SU-DHL-6 (cell line): ENCODE measurements around the gene SLC6A17.

Experiments used
- H2AFZ ChIP-seq: fragments of 200-600 bp; sonication (generic); 2 replicates; pipeline ENCODE4 v1.6.1; 2014; ENCODE audit warnings: low read depth, mild to moderate bottlenecking, moderate library complexity, mixed read lengths, antibody characterized with exemption, low read length; ENCODE audit not compliant: severe bottlenecking
- H3F3A ChIP-seq: fragments of 200-600 bp; shearing (Covaris generic); 2 replicates; pipeline ENCODE4 v1.6.0; 2016; ENCODE audit warnings: antibody characterized with exemption, mild to moderate bottlenecking; ENCODE audit not compliant: insufficient read depth
- H3K27ac ChIP-seq: fragments of 200-600 bp; sonication (generic); 2 replicates; pipeline ENCODE4 v1.5.1; 2016; ENCODE audit warnings: low read depth, mild to moderate bottlenecking, low read length, moderate library complexity, mixed read lengths
- H3K27me3 ChIP-seq: fragments of 200-600 bp; sonication (generic), shearing (Covaris generic); 2 replicates; pipeline ENCODE4 v1.6.0; 2014; ENCODE audit warnings: mild to moderate bottlenecking, low read length
- H3K36me3 ChIP-seq: fragments of 200-600 bp; sonication (generic); 2 replicates; pipeline ENCODE4 v1.6.1; 2014; ENCODE audit warnings: mild to moderate bottlenecking, low read length, mixed read lengths
- H3K4me2 ChIP-seq: fragments of 300-600, 200-600 bp; shearing (Covaris generic), sonication (generic); 2 replicates; pipeline ENCODE4 v1.6.0; 2014; ENCODE audit warnings: low read length, low read depth, mild to moderate bottlenecking; ENCODE audit not compliant: poor library complexity, severe bottlenecking
- H3K4me3 ChIP-seq: fragments of 200-600 bp; sonication (generic); 2 replicates; pipeline ENCODE4 v1.5.1; 2014; ENCODE audit warnings: antibody characterized with exemption, low read length, mild to moderate bottlenecking, mixed read lengths; ENCODE audit not compliant: insufficient read depth, poor library complexity, severe bottlenecking
- H3K79me2 ChIP-seq: fragments of 200-600 bp; sonication (generic); 2 replicates; pipeline ENCODE4 v1.6.1; 2014; ENCODE audit warnings: mild to moderate bottlenecking, low read length, moderate library complexity; ENCODE audit not compliant: insufficient read depth
- H3K9ac ChIP-seq: fragments of 200-600 bp; sonication (generic); 2 replicates; pipeline ENCODE4 v1.7.0; 2014; ENCODE audit warnings: mild to moderate bottlenecking, low read length
- H3K9me2 ChIP-seq: fragments of 200-600 bp; sonication (generic); replicated peaks from 2 replicates; pipeline ENCODE4 v1.6.1; 2014; ENCODE audit warnings: low read length; ENCODE audit not compliant: insufficient read depth
- H3K9me3 ChIP-seq: fragments of 200-600 bp; sonication (generic); 2 replicates; pipeline ENCODE4 v1.6.1; 2014; ENCODE audit warnings: low read length, mixed read lengths; ENCODE audit not compliant: insufficient read depth
- H4K20me1 ChIP-seq: fragments of 200-600 bp; sonication (generic); 2 replicates; pipeline ENCODE4 v1.6.1; 2014; ENCODE audit warnings: low read depth, mild to moderate bottlenecking, antibody characterized with exemption, low read length, moderate library complexity, mixed read lengths
- CTCF ChIP-seq: fragments of 200-600 bp; sonication (generic); IDR thresholded peaks from one replicate; pipeline ENCODE4 v1.5.1; 2017; ENCODE audit warnings: antibody characterized with exemption, mild to moderate bottlenecking, low read length, moderate library complexity; ENCODE audit not compliant: insufficient read depth, poor library complexity, severe bottlenecking
- EZH2phosphoT487 ChIP-seq: fragments of 200-600 bp; sonication (generic), shearing (Covaris generic); conservative IDR thresholded peaks from 2 replicates; pipeline ENCODE4 v1.6.1; 2018; ENCODE audit warnings: mild to moderate bottlenecking, antibody characterized with exemption, low read length, moderate library complexity, mixed read lengths

Gene SLC6A17

GRCh38 chr1:110132682-110133081, 17.6 kb upstream of the SLC6A17 start:
- no peak for TF ChIP-seq EZH2phosphoT487
- no peak for TF ChIP-seq CTCF

DNA sequence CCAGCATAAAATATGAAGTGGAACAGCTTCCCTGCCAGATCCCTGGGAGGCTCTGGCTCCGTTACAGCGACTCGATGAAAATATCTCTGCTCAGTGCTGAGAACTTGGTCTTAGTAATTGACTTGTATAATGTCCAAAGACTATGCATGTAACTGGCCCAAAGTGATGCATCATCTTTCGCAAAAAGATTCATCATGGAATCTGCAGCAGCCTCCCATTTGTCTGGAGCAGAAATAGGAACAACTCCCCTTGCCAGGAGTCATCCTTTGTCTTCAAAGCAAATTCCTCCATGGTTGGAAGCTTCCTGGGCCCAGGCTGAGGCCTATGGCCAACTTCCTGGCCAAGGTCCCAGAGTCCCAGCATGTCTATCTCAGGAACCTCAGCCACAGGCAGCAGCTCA, 16.9 kb upstream of the SLC6A17 start:
- no peaks in the 10 kb centered on the region for H3K9me3 ChIP-seq
- no peaks in the 10 kb centered on the region for H3K79me2 ChIP-seq
- no peak overlapping the region for H3K4me3 ChIP-seq
- H3K4me2 ChIP-seq: no peak overlapping the region
- H3K27ac ChIP-seq: no peak overlapping the region
- no peaks in the 10 kb centered on the region for H3K36me3 ChIP-seq
- H4K20me1 ChIP-seq: no peaks in the 10 kb centered on the region
- H3K9me2 ChIP-seq: no peaks in the 10 kb centered on the region
- H3K27me3 ChIP-seq: 0 out of 2 replicates have a peak, but pooled peaks cover 3% of the 10 kb centered on the region
- H3K9ac ChIP-seq: no peak overlapping the region
- H3F3A ChIP-seq: no peaks in the 10 kb centered on the region
- no peak for TF ChIP-seq CTCF
- no peak for TF ChIP-seq EZH2phosphoT487
- H2AFZ ChIP-seq: no peak overlapping the region

More at GRCh38 chr1:110132682-110133081, 17.6 kb upstream of the SLC6A17 start:
- no peaks in the 10 kb centered on the region for H3K36me3 ChIP-seq
- no peak overlapping the region for H3K9ac ChIP-seq
- no peak overlapping the region for H3K4me3 ChIP-seq
- no peak overlapping the region for H2AFZ ChIP-seq
- H3K27ac ChIP-seq: no peak overlapping the region
- no peaks in the 10 kb centered on the region for H3K9me2 ChIP-seq
- H3K79me2 ChIP-seq: no peaks in the 10 kb centered on the region
- no peaks in the 10 kb centered on the region for H4K20me1 ChIP-seq
- no peak overlapping the region for H3K4me2 ChIP-seq
- H3F3A ChIP-seq: no peaks in the 10 kb centered on the region
- H3K9me3 ChIP-seq: no peaks in the 10 kb centered on the region
- H3K27me3 ChIP-seq: 0 out of 2 replicates have a peak, but pooled peaks cover 3% of the 10 kb centered on the region

DNA sequence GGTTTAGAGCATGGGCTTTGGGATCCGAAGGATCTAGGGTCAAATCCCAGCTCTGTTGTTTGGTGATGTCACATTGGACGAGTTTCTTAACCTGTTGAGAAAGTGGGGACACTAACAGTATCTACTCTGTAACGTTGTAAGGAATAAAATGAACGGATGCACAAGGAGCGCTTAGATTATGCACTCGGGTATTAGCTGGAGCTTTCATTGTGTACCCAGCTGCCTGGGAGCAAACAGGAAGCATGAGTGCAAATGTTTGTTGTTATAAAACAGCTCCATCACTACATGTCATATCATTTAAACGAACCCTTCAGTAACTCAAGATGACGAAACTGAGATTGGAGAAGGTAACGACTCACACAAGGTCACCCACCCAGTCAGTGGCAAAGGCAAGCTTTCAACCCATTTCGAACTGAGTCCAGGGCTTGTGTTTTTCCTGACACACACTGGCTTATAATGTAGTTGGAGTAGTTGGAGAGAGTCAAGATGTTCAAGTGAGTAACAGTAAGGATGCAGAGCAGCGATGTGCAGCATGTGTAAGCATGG, 16.2 kb upstream of the SLC6A17 start:
- Histone ChIP-seq H3K9me2 (no peaks in the 10 kb centered on the region), H3K36me3 (no peaks in the 10 kb centered on the region), H3K79me2 (no peaks in the 10 kb centered on the region), H3F3A (no peaks in the 10 kb centered on the region), H3K9me3 (no peaks in the 10 kb centered on the region), H4K20me1 (no peaks in the 10 kb centered on the region), H3K27ac (no peak overlapping the region), H2AFZ (no peak overlapping the region), H3K4me2 (no peak overlapping the region), H3K9ac (no peak overlapping the region), H3K4me3 (no peak overlapping the region), H3K27me3 (0 out of 2 replicates have a peak, but pooled peaks cover 3% of the 10 kb centered on the region)
- TF ChIP-seq CTCF (no peak), EZH2phosphoT487 (no peak)
